Spleen (tissue), 11 donors: ENCODE data around the gene NAT10. TPM values are rescaled to one million over a fixed set of nuclear protein-coding genes. Genes with fewer than 3 reads are reported as not detected.
"Not testable (repeated sequence)": the region's sequence is repeated elsewhere in the genome, so short reads cannot be mapped to it uniquely, and the experiment has no call there.

Source experiments
- DNase-seq: peaks from one replicate; pipeline ENCODE4 v3.0.0-alpha.2; 2020
- H3K27ac ChIP-seq, 8 donors: fragments of 200-600 bp; sonication (generic) in 7 of 8; 1 replicate in 4 of 8; 2 replicates in 4 of 8; pipeline versions ENCODE4 v1.5.0 to v1.8.0; 2016 to 2021; ENCODE audit warnings: inconsistent platforms in 4 of 8, mild to moderate bottlenecking in 4 of 8, moderate library complexity in 1 of 8
- H3K27me3 ChIP-seq, 7 donors: fragments of 200-600 bp; sonication (generic) in 6 of 7; replicated peaks in 1 of 7; 1 replicate in 4 of 7; 2 replicates in 3 of 7; pipeline versions ENCODE4 v1.5.0 to v1.8.0; 2016 to 2021; ENCODE audit warnings: inconsistent platforms in 3 of 7, mild to moderate bottlenecking in 1 of 7
- H3K36me3 ChIP-seq, 6 donors: fragments of 200-600 bp; sonication (generic) in 5 of 6; 1 replicate in 4 of 6; 2 replicates in 2 of 6; pipeline versions ENCODE4 v1.5.0 to v1.8.0; 2016 to 2021; ENCODE audit warnings: inconsistent platforms in 2 of 6
- H3K4me1 ChIP-seq, 6 donors: fragments of 200-600 bp; sonication (generic) in 5 of 6; 1 replicate in 3 of 6; 2 replicates in 3 of 6; pipeline versions ENCODE4 v1.5.0 to v1.8.0; 2016 to 2021; ENCODE audit warnings: inconsistent platforms in 3 of 6
- H3K4me3 ChIP-seq, 8 donors: fragments of 200-600 bp; sonication (generic) in 7 of 8; 1 replicate in 4 of 8; 2 replicates in 4 of 8; pipeline versions ENCODE4 v1.5.0 to v1.8.0; 2016 to 2021; ENCODE audit warnings: inconsistent platforms in 4 of 8, mild to moderate bottlenecking in 4 of 8, moderate library complexity in 2 of 8
- H3K9me3 ChIP-seq, 8 donors: fragments of 200-600 bp; sonication (generic) in 7 of 8; 1 replicate in 4 of 8; 2 replicates in 4 of 8; pipeline versions ENCODE4 v1.5.0 to v1.8.0; 2016 to 2021; ENCODE audit warnings: inconsistent platforms in 4 of 8
- POLR2A ChIP-seq, 3 donors: fragments of 450-650 bp; IDR thresholded peaks; one replicate each; pipeline ENCODE4 v1.5.1; 2017; ENCODE audit warnings: antibody characterized with exemption in 3 of 3, mild to moderate bottlenecking in 1 of 3
- POLR2AphosphoS5 ChIP-seq, 3 donors: sonication (generic); formaldehyde crosslinking; IDR thresholded peaks; one replicate each; pipeline ENCODE4 v1.5.1; 2017; ENCODE audit warnings: antibody characterized with exemption in 3 of 3
- WGBS, 5 donors: extraction: QIAGEN DNeasy Blood & Tissue Kit in 3 of 5; methylation state at CpG; one replicate each; pipeline versions ENCODE4 v1.1.5 to v1.1.7; 2013 to 2018; 5-methylcytosine and 5-hydroxymethylcytosine counted together
- intact Hi-C: fragments of 100-400 bp; cut with DNase I; formaldehyde crosslinking; loops from one replicate; pipeline ENCODE4 v1.15.0; 2023; ENCODE audit warnings: low total_unique reads
- polyA plus RNA-seq, 3 donors: library from polyadenylated mRNA; stranded (reverse); fragments of 200-250 nt; gene quantifications; one replicate each; pipeline ENCODE4 v1.2.1, GENCODE V29; 2013
- total RNA-seq, 7 donors: library from RNA; depleted of rRNA in 3 of 7; stranded (reverse); fragments of >200 nt in 3 of 7; fragmentation: NEBNext Ultra II Directional in 4 of 7; extraction: Animal tissue kit (Norgen Biotek cat#: 25700) in 4 of 7; gene quantifications; one replicate each; pipeline versions ENCODE4 v1.1.0 to v1.2.1, GENCODE V29; 2016 to 2021
- TF ChIP-seq, protein P1 (sequence below), 11 experiments: fragments of 200-600 bp in 7 of 11; fragments of 450-650 bp in 4 of 11; sonication (generic) in 4 of 11; IDR thresholded peaks in 8 of 11; conservative IDR thresholded peaks in 3 of 11; 1 replicate in 7 of 11; 2 replicates in 4 of 11; pipeline versions ENCODE4 v1.4.0 to v1.8.0; 2016 to 2021; ENCODE audit warnings: antibody characterized with exemption in 11 of 11, inconsistent platforms in 4 of 11, mild to moderate bottlenecking in 1 of 11
- donor health status: healthy with polysubstance abuse.
- donor health status: DM: no; HTN: no; CAD: no; lungs with moderate emphysema.
- donor health status: DM: no; HTN: no; CAD: no.
- donor health status: Bipolar disorder and iron deficiency.
- donor health status: healthy.
- donor health status: DM: no; HTN: no; CAD: no.
- donor health status: DM: yes; HTN: yes; CAD: no.

NAT10 gene
- total and polyA plus RNA-seq, 10 donors: 27.6 to 64.5 (median 38.3) TPM

DNA sequence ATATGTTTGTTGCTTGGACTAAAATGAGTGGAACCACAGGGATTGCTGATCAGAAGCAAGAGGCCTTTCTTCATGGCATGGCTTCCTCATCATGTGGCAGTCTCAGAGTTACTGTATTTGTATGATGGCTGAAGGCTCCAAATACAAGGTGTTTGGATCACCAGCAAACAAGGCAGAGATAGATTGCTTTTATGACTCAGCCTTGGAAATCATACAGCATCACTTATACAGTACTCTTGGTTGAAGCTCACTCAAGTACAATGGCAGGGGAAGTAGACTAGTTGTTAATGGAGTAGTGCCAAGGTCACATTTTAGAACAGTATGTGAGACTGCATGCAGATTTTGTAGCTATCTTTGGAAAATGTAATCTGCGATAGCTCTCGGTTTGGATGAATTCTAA, 37.3 kb upstream of the NAT10 start:
- TF ChIP-seq, protein P1, sequence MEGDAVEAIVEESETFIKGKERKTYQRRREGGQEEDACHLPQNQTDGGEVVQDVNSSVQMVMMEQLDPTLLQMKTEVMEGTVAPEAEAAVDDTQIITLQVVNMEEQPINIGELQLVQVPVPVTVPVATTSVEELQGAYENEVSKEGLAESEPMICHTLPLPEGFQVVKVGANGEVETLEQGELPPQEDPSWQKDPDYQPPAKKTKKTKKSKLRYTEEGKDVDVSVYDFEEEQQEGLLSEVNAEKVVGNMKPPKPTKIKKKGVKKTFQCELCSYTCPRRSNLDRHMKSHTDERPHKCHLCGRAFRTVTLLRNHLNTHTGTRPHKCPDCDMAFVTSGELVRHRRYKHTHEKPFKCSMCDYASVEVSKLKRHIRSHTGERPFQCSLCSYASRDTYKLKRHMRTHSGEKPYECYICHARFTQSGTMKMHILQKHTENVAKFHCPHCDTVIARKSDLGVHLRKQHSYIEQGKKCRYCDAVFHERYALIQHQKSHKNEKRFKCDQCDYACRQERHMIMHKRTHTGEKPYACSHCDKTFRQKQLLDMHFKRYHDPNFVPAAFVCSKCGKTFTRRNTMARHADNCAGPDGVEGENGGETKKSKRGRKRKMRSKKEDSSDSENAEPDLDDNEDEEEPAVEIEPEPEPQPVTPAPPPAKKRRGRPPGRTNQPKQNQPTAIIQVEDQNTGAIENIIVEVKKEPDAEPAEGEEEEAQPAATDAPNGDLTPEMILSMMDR (IDR thresholded peaks at IDR 0.05 in 8 of 11, conservative IDR thresholded peaks at IDR 0.05 in 3 of 11): no peak
- TF ChIP-seq POLR2AphosphoS5 (IDR thresholded peaks at IDR 0.05) (no peak), POLR2A (IDR thresholded peaks at IDR 0.05) (no peak)
- Histone ChIP-seq H3K4me3 (peak overlapping the region in 1 of 8 donors; percentile 8), H3K4me1 (peaks cover 22 to 99% (median 76%) of the 10 kb centered on the region in 6 donors), H3K9me3 (no peaks in the 10 kb centered on the region), H3K36me3 (peaks cover 4 to 59% (median 17%) of the 10 kb centered on the region in 6 donors), H3K27me3 (no peaks in the 10 kb centered on the region), H3K27ac (peak overlapping the region in 7 of 8 donors; percentile 10 to 76 (median 40))
- no peak for DNase-seq
- intact Hi-C loops: no loop called here
- 54 to 71% (median 60%) methylated on average over 2 of the region's 2 CpGs for WGBS, 5 donors

DNA sequence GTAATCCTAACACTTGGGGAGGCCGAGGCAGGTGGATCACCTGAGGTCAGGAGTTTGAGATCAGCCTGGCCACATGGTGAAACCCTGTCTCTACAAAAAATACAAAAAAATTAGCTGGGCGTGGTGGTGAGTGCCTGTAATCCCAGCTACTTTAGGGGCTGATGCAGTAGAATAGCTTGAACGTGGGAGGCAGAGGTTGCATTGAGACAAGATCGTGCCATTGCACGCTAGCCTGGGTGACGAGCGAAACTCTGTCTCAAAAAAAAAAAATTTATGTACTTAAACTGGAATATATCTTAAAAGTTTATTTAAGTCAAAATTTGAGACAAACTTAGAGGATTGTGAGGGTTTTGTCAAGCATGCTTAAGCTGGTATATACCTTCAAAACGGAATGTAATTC, 34.1 kb upstream of the NAT10 start:
- H3K27me3 ChIP-seq, intact Hi-C loops, H3K4me3 ChIP-seq, DNase-seq, H3K27ac ChIP-seq, H3K9me3 ChIP-seq: not testable (repeated sequence)
- 87 to 90% (median 89%) methylated on average over 8 of the region's 8 CpGs for WGBS, 5 donors
- peaks cover 14 to 92% (median 62%) of the 10 kb centered on the region in 6 donors for H3K4me1 ChIP-seq
- peaks cover 4 to 64% (median 40%) of the 10 kb centered on the region in 6 donors for H3K36me3 ChIP-seq

DNA sequence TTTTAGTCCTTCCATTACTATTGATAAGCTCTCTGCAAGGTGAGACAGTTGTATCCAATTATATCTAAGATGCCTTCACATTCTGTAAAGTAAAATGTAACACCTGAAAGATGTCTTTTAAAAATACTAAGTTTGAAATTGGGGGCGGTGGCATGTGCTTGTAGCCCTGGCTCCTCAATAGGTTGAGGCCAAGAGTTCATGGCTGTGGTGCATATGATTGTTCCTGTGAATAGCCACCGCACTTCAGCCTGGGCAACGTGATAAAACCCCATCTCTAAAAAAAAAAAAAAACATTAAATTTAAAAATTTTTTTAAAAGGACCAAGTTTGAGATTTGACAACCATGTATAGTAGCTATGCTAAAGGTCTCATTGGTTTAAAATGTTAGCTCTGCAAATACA, 33.4 kb upstream of the NAT10 start:
- WGBS, 5 donors: 71 to 75% (median 74%) methylated on average over 3 of the region's 3 CpGs
- H3K27me3 ChIP-seq: no peaks in the 10 kb centered on the region
- H3K4me3 ChIP-seq: no peak overlapping the region
- H3K4me1 ChIP-seq: peaks cover 12 to 85% (median 57%) of the 10 kb centered on the region in 6 donors
- intact Hi-C loops: no loop called here
- no peak for DNase-seq
- H3K36me3 ChIP-seq: peaks cover 8 to 67% (median 48%) of the 10 kb centered on the region in 6 donors
- H3K27ac ChIP-seq: no peak overlapping the region
- H3K9me3 ChIP-seq: no peaks in the 10 kb centered on the region
- TF ChIP-seq POLR2A (IDR thresholded peaks at IDR 0.05): no peak
- no peak for TF ChIP-seq POLR2AphosphoS5 (IDR thresholded peaks at IDR 0.05)
- TF ChIP-seq, protein P1 (IDR thresholded peaks at IDR 0.05 in 8 of 11, conservative IDR thresholded peaks at IDR 0.05 in 3 of 11): no peak

- no peak for DNase-seq
- 63 to 86% (median 70%) methylated on average over 2 of the region's 2 CpGs for WGBS, 5 donors
Measured at GRCh38 chr11:34072832-34073231, 32.6 kb upstream of the NAT10 start.

More at GRCh38 chr11:34072832-34073231, 32.6 kb upstream of the NAT10 start:
- intact Hi-C loops: no loop called here
- H3K4me3 ChIP-seq: no peak overlapping the region
- H3K27ac ChIP-seq: no peak overlapping the region
- peaks cover 8 to 75% (median 54%) of the 10 kb centered on the region in 6 donors for H3K36me3 ChIP-seq
- TF ChIP-seq, protein P1 (IDR thresholded peaks at IDR 0.05 in 8 of 11, conservative IDR thresholded peaks at IDR 0.05 in 3 of 11): no peak
- TF ChIP-seq POLR2A (IDR thresholded peaks at IDR 0.05) (no peak), POLR2AphosphoS5 (IDR thresholded peaks at IDR 0.05) (no peak)
- H3K4me1 ChIP-seq: peaks cover 10 to 77% (median 49%) of the 10 kb centered on the region in 6 donors
- no peaks in the 10 kb centered on the region for H3K9me3 ChIP-seq
- H3K27me3 ChIP-seq: no peaks in the 10 kb centered on the region
